Gastroesophageal sphincter (tissue), 4 donors: ENCODE data around the gene ZBTB18. TPM values are rescaled to one million over a fixed set of nuclear protein-coding genes. Genes with fewer than 3 reads are reported as not detected.

Experiments
- ATAC-seq: fragments of 150-250 bp; one replicate; pipeline ENCODE4 v1.9.1; 2016; ENCODE audit warnings: mild to moderate bottlenecking, moderate library complexity
- H3K27ac ChIP-seq, 4 donors: fragments of 200-600 bp; sonication (generic) in 3 of 4; 1 replicate in 3 of 4; 2 replicates in 1 of 4; pipeline ENCODE4 v1.5.1; 2016 to 2019
- H3K27me3 ChIP-seq: fragments of 200-600 bp; sonication (generic); one replicate; pipeline ENCODE4 v1.5.1; 2019
- H3K36me3 ChIP-seq, 2 donors: fragments of 200-600 bp; sonication (generic); one replicate each; pipeline ENCODE4 v1.5.1; 2019; ENCODE audit warnings: control low read depth in 1 of 2
- H3K4me1 ChIP-seq, 3 donors: fragments of 200-600 bp; sonication (generic); 1 replicate in 2 of 3; 2 replicates in 1 of 3; pipeline ENCODE4 v1.5.1; 2016 to 2019; ENCODE audit warnings: control low read depth in 2 of 3
- H3K4me3 ChIP-seq, 2 donors: fragments of 200-600 bp; sonication (generic); one replicate each; pipeline ENCODE4 v1.5.1; 2019; ENCODE audit warnings: mild to moderate bottlenecking in 1 of 2, moderate library complexity in 1 of 2
- H3K9me3 ChIP-seq, 3 donors: fragments of 200-600 bp; sonication (generic); one replicate each; pipeline ENCODE4 v1.5.1; 2017 to 2019; ENCODE audit warnings: control low read depth in 2 of 3
- CTCF ChIP-seq, 4 experiments: fragments of 200-600 bp in 2 of 4; fragments of 450-650 bp in 2 of 4; sonication (generic) in 1 of 4; IDR thresholded peaks; one replicate each; pipeline ENCODE4 v1.5.1; 2017 to 2019; ENCODE audit warnings: antibody characterized with exemption in 4 of 4, mild to moderate bottlenecking in 2 of 4, moderate library complexity in 2 of 4
- EP300 ChIP-seq: sonication (generic); formaldehyde crosslinking; IDR thresholded peaks from one replicate; pipeline ENCODE4 v1.6.1; 2017; ENCODE audit warnings: antibody characterized with exemption, mild to moderate bottlenecking
- POLR2A ChIP-seq, 2 donors: fragments of 450-650 bp; IDR thresholded peaks; one replicate each; pipeline ENCODE4 v1.6.1; 2017; ENCODE audit warnings: antibody characterized with exemption in 2 of 2, mild to moderate bottlenecking in 2 of 2, moderate library complexity in 1 of 2
- POLR2AphosphoS5 ChIP-seq: sonication (generic); formaldehyde crosslinking; IDR thresholded peaks from one replicate; pipeline ENCODE4 v1.6.1; 2017; ENCODE audit warnings: antibody characterized with exemption
- WGBS, 2 donors: methylation state at CpG; one replicate each; pipeline ENCODE4 v1.1.5; 2018; ENCODE audit warnings: low coverage in 1 of 2; 5-methylcytosine and 5-hydroxymethylcytosine counted together
- total RNA-seq, 4 donors: library from RNA; depleted of rRNA; stranded (reverse); fragments of >200 nt; gene quantifications; one replicate each; pipeline ENCODE4 v1.1.0, GENCODE V29; 2016

ZBTB18 gene
- total RNA-seq, 4 donors from 2014 or later, result 12.5 to 25.1 (median 20.4) TPM

GRCh38 chr1:244094880-244095528 lies 43.9 kb downstream of the ZBTB18 start:
- peaks cover 0 to 11% (median 0%) of the 10 kb centered on the region in 3 donors for H3K9me3 ChIP-seq
- no peaks in the 10 kb centered on the region for H3K36me3 ChIP-seq
- ATAC-seq, result no peak
- TF ChIP-seq POLR2AphosphoS5 (no peak), POLR2A (IDR thresholded peaks at IDR 0.05) (no peak), CTCF (IDR thresholded peaks at IDR 0.05) (no peak), EP300 (no peak)
- H3K4me1 ChIP-seq, result no peaks in the 10 kb centered on the region
- peaks cover 29% of the 10 kb centered on the region for H3K27me3 ChIP-seq
- WGBS, 2 donors, result 79 to 84% methylated on average over 7 to 8 of the region's 9 CpGs
- H3K4me3 ChIP-seq, result no peak overlapping the region
- no peak overlapping the region for H3K27ac ChIP-seq

DNA sequence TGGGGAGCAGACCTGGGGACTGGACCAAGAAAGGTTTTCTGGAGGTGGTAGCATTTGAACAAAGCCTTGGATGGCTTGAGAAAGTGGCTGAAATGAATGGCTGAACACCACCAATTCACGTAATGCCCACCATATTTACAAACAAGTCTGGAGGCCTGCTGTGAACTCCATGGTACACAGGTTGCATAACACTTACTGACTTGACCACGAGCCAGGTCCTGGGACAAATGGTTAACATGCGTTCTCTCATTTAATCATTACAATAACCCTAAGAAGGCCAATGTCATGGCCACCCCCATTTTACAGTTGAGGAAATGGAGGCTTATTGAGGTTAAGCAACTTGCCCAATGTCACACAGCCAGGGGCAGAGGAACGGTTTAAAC lies 44.4 kb downstream of the ZBTB18 start:
- TF ChIP-seq CTCF (IDR thresholded peaks at IDR 0.05) (no peak), EP300 (no peak), POLR2A (IDR thresholded peaks at IDR 0.05) (no peak)
- H3K4me1 ChIP-seq, result no peaks in the 10 kb centered on the region
- no peaks in the 10 kb centered on the region for H3K36me3 ChIP-seq
- H3K9me3 ChIP-seq, result peaks cover 0 to 11% (median 0%) of the 10 kb centered on the region in 3 donors
- H3K27ac ChIP-seq, result no peak overlapping the region
- peaks cover 31% of the 10 kb centered on the region for H3K27me3 ChIP-seq
- ATAC-seq, result no peak
- WGBS, 2 donors, result 67 to 93% methylated on average over 1 to 4 of the region's 4 CpGs
- no peak overlapping the region for H3K4me3 ChIP-seq

DNA sequence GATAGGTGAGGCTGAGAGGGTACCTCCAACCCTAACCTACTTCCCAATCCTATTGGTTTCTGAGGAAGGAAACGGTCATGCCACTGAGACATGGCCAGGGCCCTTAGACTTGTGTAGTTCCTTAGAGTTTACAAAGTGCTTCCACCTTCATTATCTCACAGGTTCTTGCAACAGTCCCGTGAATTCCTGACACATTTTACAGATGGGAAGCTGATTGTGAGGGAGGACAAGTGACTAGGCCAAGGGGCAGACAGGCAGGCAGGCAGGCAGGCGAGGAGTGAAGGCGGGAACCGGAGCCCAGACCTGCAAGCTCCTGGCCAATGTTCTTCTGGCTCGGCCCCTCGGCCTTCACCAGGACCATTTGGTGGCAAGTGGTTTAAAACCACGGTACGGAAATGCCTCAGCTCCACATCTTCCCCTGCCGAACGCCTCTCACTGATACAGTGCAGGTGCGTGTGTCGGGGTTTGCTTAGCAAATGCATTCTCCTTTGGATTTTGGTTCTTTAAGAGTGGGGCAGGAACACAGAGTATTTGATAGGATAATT lies 45.1 kb downstream of the ZBTB18 start:
- no peaks in the 10 kb centered on the region for H3K4me1 ChIP-seq
- H3K27me3 ChIP-seq, result peaks cover 37% of the 10 kb centered on the region
- H3K9me3 ChIP-seq, result peaks cover 0 to 11% (median 0%) of the 10 kb centered on the region in 3 donors
- TF ChIP-seq EP300 (no peak), POLR2A (IDR thresholded peaks at IDR 0.05) (no peak), CTCF (IDR thresholded peaks at IDR 0.05) (no peak), POLR2AphosphoS5 (no peak)
- 87 to 100% methylated on average over 1 to 6 of the region's 13 CpGs for WGBS, 2 donors
- ATAC-seq, result no peak
- H3K4me3 ChIP-seq, result no peak overlapping the region
- no peak overlapping the region for H3K27ac ChIP-seq
- H3K36me3 ChIP-seq, result no peaks in the 10 kb centered on the region

DNA sequence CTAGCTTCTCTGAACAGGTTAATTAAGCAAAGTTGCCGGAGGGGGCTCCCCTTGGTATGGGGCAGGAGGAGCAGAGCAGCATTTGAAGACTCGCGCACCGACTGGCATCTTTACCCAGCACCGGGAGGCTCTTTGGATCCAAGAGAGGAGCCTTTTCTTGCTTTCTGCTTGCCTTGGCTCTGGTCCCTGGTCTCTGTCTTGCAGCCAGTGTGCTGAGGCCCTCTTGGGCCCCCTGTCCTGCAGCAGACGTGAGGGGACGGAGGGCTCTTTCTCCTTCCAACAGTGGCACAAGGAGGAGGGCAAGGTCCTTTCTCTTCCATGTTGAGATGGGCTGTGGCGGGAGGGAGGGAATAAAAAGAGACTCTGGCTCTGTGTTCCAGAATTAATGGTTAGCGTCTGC lies 45.6 kb downstream of the ZBTB18 start:
- WGBS, 2 donors, result 90% methylated on average over 3 of the region's 9 CpGs; no CpG with 5 or more reads in 1 of the 2 donors

More for the DNA sequence above, 45.6 kb downstream of the ZBTB18 start:
- no peak for TF ChIP-seq POLR2A (IDR thresholded peaks at IDR 0.05)
- no peak for TF ChIP-seq POLR2AphosphoS5
- no peak for TF ChIP-seq CTCF (IDR thresholded peaks at IDR 0.05)
- no peak for TF ChIP-seq EP300
- Histone ChIP-seq H3K4me3 (no peak overlapping the region), H3K27ac (no peak overlapping the region), H3K27me3 (peaks cover 37% of the 10 kb centered on the region), H3K4me1 (no peaks in the 10 kb centered on the region), H3K36me3 (no peaks in the 10 kb centered on the region), H3K9me3 (peaks cover 0 to 11% (median 0%) of the 10 kb centered on the region in 3 donors)
- no peak for ATAC-seq
